Muscle of back (tissue), 11 donors: ENCODE measurements around the gene SPDYE3. TPM values are rescaled to one million over a fixed set of nuclear protein-coding genes. Genes with fewer than 3 reads are reported as not detected.

Source experiments
- DNase-seq, 3 donors: peaks; one replicate each; pipeline versions ENCODE4 v3.0.0 to v3.0.0-alpha.2; 2013
- polyA plus RNA-seq, 10 donors: library from polyadenylated mRNA; unstranded; fragments of 120-200 nt; gene quantifications; one replicate each; pipeline ENCODE4 v1.2.1, GENCODE V29; 2013; ENCODE audit not compliant: insufficient read length in 10 of 10

SPDYE3 gene
- polyA plus RNA-seq, 10 donors: 4.4 to 7.2 (median 5.6) TPM

DNA sequence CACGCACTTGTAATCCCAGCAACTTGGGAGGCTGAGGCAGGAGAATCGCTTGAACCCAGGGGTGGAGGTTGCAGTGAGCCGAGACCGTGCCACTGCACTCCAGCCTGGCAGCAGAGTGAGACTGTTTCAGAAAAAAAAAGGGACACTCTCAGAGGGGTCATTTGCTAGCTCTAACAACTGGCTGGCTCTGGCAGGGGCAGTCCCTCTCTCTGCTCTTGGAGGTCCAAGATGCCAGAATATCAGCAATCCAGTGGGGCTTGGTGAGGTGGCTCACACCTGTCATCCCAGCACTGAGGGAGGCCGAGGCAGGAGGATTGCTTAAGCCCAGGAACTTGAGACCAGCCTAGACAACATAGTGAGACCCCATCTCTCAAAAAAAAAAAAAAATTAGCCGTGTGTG, 63.2 kb downstream of the SPDYE3 start:
- DNase-seq: no peak

DNA sequence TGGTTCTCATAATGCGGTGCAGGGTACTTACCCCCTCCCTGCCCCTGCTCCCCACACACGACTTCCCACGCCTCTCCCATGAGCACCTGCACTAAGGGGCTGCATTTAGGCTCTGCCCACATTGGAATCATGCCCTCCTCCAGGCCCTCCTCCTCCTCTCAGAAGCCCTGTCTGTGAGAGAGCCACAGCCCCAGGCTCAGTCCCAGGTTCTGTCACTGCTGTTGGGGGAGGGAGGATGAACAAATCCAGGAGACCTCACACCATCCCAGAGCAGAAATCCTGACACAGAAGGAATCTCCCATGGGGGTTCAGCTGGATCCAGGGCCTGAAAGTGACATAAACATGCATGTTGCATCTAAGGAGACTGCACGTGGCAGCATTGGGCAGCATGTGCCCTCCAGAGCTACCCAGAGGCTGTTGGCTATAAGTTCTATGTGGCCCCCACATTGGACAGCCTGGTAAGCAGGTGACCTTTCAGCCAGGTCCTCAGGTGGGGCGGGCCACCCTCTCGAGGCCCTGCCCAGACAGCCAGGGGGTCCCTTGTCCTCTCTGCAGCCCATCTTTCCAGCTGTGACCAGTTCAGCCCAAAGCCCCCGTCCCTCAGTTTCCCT, 64.2 kb downstream of the SPDYE3 start:
- no peak for DNase-seq

Other genes starting within 250 kb of the SPDYE3 start
- gene ZNF3, start 226.0 kb upstream of the SPDYE3 start, polyA plus RNA-seq: 10 to 100 TPM; 21.1 to 31.0 (median 26.7) TPM
- gene COPS6, start 218.7 kb upstream of the SPDYE3 start, polyA plus RNA-seq: 100 to 1,000 TPM in 2 of 10 donors, 10 to 100 TPM in 8; 83.6 to 105 (median 86.3) TPM
- 10 to 100 TPM; 57.2 to 96.4 (median 66.4) TPM for gene MCM7, start 206.3 kb upstream of the SPDYE3 start, polyA plus RNA-seq
- gene AP4M1, start 206.1 kb upstream of the SPDYE3 start, polyA plus RNA-seq: 10 to 100 TPM; 16.1 to 25.5 (median 19.3) TPM
- 10 to 100 TPM; 30.8 to 40.0 (median 34.1) TPM for gene TAF6, start 188.3 kb upstream of the SPDYE3 start, polyA plus RNA-seq
- 10 to 100 TPM; 28.1 to 53.4 (median 38.3) TPM for gene CNPY4, start 188.1 kb upstream of the SPDYE3 start, polyA plus RNA-seq
- 1 to 10 TPM in 4 of 10 donors, under 1 TPM in 6; 0.44 to 1.5 (median 0.95) TPM for gene MBLAC1, start 180.7 kb upstream of the SPDYE3 start, polyA plus RNA-seq
- gene LAMTOR4, start 158.8 kb upstream of the SPDYE3 start, polyA plus RNA-seq: 10 to 100 TPM; 48.3 to 81.1 (median 61.8) TPM
- gene TRAPPC14, start 149.0 kb upstream of the SPDYE3 start, polyA plus RNA-seq: 10 to 100 TPM in 7 of 10 donors, 1 to 10 TPM in 3; 9.6 to 12.9 (median 10.7) TPM
- 10 to 100 TPM in 8 of 10 donors, 1 to 10 TPM in 2; 8.6 to 14.4 (median 11.0) TPM for gene GAL3ST4, start 139.1 kb upstream of the SPDYE3 start, polyA plus RNA-seq
- 1 to 10 TPM; 4.0 to 8.6 (median 5.9) TPM for gene GPC2, start 130.3 kb upstream of the SPDYE3 start, polyA plus RNA-seq
- 10 to 100 TPM in 7 of 10 donors, 1 to 10 TPM in 3; 8.4 to 25.7 (median 12.6) TPM for gene STAG3, start 129.8 kb upstream of the SPDYE3 start, polyA plus RNA-seq
- gene PVRIG, start 87.8 kb upstream of the SPDYE3 start, polyA plus RNA-seq: 10 to 100 TPM in 1 of 10 donors, 1 to 10 TPM in 9; 2.6 to 11.6 (median 4.7) TPM
- gene PILRB, start 50.4 kb downstream of the SPDYE3 start, polyA plus RNA-seq: 10 to 100 TPM; 11.6 to 30.5 (median 14.5) TPM
- 1 to 10 TPM; 1.8 to 6.2 (median 2.7) TPM for gene PILRA, start 65.8 kb downstream of the SPDYE3 start, polyA plus RNA-seq
- gene ZCWPW1, start 121.0 kb downstream of the SPDYE3 start, polyA plus RNA-seq: 1 to 10 TPM; 4.0 to 7.6 (median 5.4) TPM
- gene MEPCE, start 122.1 kb downstream of the SPDYE3 start, polyA plus RNA-seq: 10 to 100 TPM; 25.2 to 38.4 (median 33.6) TPM
- gene PPP1R35, start 128.8 kb downstream of the SPDYE3 start, polyA plus RNA-seq: 10 to 100 TPM in 8 of 10 donors, 1 to 10 TPM in 2; 7.7 to 18.0 (median 12.0) TPM
- 1 to 10 TPM in 8 of 10 donors, under 1 TPM in 2; 0.86 to 3.5 (median 1.4) TPM for gene SPACDR, start 156.6 kb downstream of the SPDYE3 start, polyA plus RNA-seq
- gene TSC22D4, start 171.5 kb downstream of the SPDYE3 start, polyA plus RNA-seq: 10 to 100 TPM; 30.3 to 46.3 (median 40.1) TPM
- gene NYAP1, start 176.2 kb downstream of the SPDYE3 start, polyA plus RNA-seq: 1 to 10 TPM; 1.1 to 3.4 (median 1.7) TPM
- 10 to 100 TPM in 5 of 10 donors, 1 to 10 TPM in 5; 8.6 to 12.5 (median 9.8) TPM for gene AGFG2, start 231.5 kb downstream of the SPDYE3 start, polyA plus RNA-seq